Measurements from ENCODE around the gene BMPR2. TPM values are rescaled to one million over a fixed set of nuclear protein-coding genes. Genes with fewer than 3 reads are reported as not detected.

Gene BMPR2
- total and polyA plus RNA-seq, 2 of the 8 experiments (the other 6 are each of a cell fraction or from before 2014, with no cell fraction given), result 5.5 to 19.8 TPM

DNA sequence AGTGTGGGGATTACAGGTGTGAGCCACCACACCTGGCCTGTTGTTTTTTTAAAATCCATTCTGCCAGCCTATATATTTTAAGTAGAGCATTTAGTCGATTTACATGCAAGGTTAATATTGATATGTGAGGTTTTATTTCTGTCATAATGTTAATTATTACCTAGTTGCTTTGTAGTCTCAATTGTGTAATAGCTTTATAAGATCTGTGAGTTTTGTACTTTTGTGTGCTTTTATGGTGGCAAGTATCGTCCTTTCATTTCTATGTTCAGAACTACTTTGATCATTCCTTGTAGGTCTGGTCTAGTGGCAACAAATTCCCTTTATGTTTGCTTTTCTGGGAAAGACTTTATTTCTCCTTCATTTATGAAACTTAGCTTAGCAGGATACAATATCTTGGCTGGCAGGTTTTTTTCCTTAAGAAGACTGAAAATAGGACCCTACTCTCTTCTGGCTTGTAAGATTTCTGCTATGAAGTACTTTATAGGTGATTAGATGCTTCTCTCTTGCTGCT, 207.6 kb downstream of the BMPR2 start:
- H3K18ac ChIP-seq (ENCODE audit: extremely low read depth, low read length), result no peak overlapping the region
- no peak overlapping the region for H2BK15ac ChIP-seq (ENCODE audit: low read length)
- no peak overlapping the region for H2BK5ac ChIP-seq (ENCODE audit: low read depth, low read length)
- no peak overlapping the region for H3K23ac ChIP-seq (ENCODE audit: insufficient read length)
- H3K79me2 ChIP-seq (ENCODE audit: control insufficient read depth in 1 of 2, insufficient read depth in 2 of 2, low read length in 2 of 2), result no peaks in the 10 kb centered on the region
- no peak overlapping the region for H4K91ac ChIP-seq (replicated peaks; ENCODE audit: insufficient read length, low read length)
- H3K9me3 ChIP-seq (ENCODE audit: insufficient read depth in 2 of 2, low read depth in 1 of 2, low read length in 1 of 2), result no peaks in the 10 kb centered on the region
- H3K27me3 ChIP-seq (replicated peaks in 1 of 4; ENCODE audit: control insufficient read depth in 3 of 4, extremely low read depth in 1 of 4, insufficient read depth in 3 of 4, low read length in 3 of 4), result no peaks in the 10 kb centered on the region
- no peak overlapping the region for H4K8ac ChIP-seq (ENCODE audit: extremely low read depth, insufficient read depth, low read length)
- H2BK120ac ChIP-seq (replicated peaks; ENCODE audit: low read depth, low read length), result no peak overlapping the region
- no peaks in the 10 kb centered on the region for H3K23me2 ChIP-seq (ENCODE audit: low read depth, low read length)
- no peak overlapping the region for H2BK20ac ChIP-seq (ENCODE audit: low read length)
- H4K20me1 ChIP-seq (replicated peaks in 1 of 2; ENCODE audit: control insufficient read depth in 1 of 2, insufficient read depth in 2 of 2, low read length in 2 of 2), result no peaks in the 10 kb centered on the region
- no peak for DNase-seq (ENCODE audit: low read depth in 1 of 2, low spot score in 2 of 2)
- H3K4me1 ChIP-seq (replicated peaks in 1 of 4; ENCODE audit: control insufficient read depth in 3 of 4, insufficient read depth in 4 of 4, low read length in 3 of 4), result peaks cover 0 to under 1% (median under 1%) of the 10 kb centered on the region in 4 experiments; a peak in 2 of 7 replicates
- ChIA-PET POLR2A (ENCODE audit: partially characterized antibody) (no interaction called here), CTCF (ENCODE audit: partially characterized antibody) (interaction anchor here (1.4 kb wide), 1 partner anchor 8 kb away, joined by 5 read pairs; no protein-coding TSS in a partner anchor)
- H3K36me3 ChIP-seq (ENCODE audit: control insufficient read depth in 2 of 4, insufficient read depth in 4 of 4, low read length in 3 of 4), result no peaks in the 10 kb centered on the region
- TF ChIP-seq CHD2 (IDR thresholded peaks at IDR 0.05; ENCODE audit: low read length) (no peak), SIN3A (conservative IDR thresholded peaks at IDR 0.05 in 1 of 2, IDR thresholded peaks at IDR 0.05 in 1 of 2; ENCODE audit: low read depth in 1 of 2, low read length in 2 of 2) (no peak), SIX5 (IDR thresholded peaks at IDR 0.05; ENCODE audit: low read depth, low read length) (no peak), POU5F1 (IDR thresholded peaks at IDR 0.05; ENCODE audit: low read depth, low read length) (no peak), BCL11A (IDR thresholded peaks at IDR 0.05; ENCODE audit: low read depth in 2 of 2, low read length in 2 of 2) (no peak)
- no peak overlapping the region for H3K4me2 ChIP-seq (ENCODE audit: insufficient read depth in 1 of 2, low read depth in 2 of 2, low read length in 2 of 2)
- no peak overlapping the region for H3K4ac ChIP-seq (replicated peaks; ENCODE audit: insufficient read length, low read depth, low read length)
- H3K56ac ChIP-seq (replicated peaks; ENCODE audit: insufficient read length, low read depth, low read length), result no peak overlapping the region
- 86% methylated on average over 2 of the region's 2 CpGs; no CpG with 5 or more reads in 1 of the 2 experiments for WGBS, 2 experiments (ENCODE audit: extremely low coverage in 1 of 2, insufficient coverage in 1 of 2, insufficient read length in 1 of 2, insufficient replicate concordance in 2 of 2, low coverage in 1 of 2, low lambda C conversion rate in 2 of 2, missing lambda C conversion rate in 1 of 2)
- H3K4me3 ChIP-seq (ENCODE audit: extremely low read depth in 1 of 4, insufficient read depth in 2 of 4, low read depth in 3 of 4, low read length in 4 of 4), result no peak overlapping the region
- H3K27ac ChIP-seq (ENCODE audit: low read depth, low read length), result no peak overlapping the region
- H2BK12ac ChIP-seq (ENCODE audit: low read depth, low read length), result no peak overlapping the region
- H3K9ac ChIP-seq (replicated peaks in 1 of 4; ENCODE audit: extremely low read depth in 1 of 4, low read depth in 3 of 4, low read length in 3 of 4), result no peak overlapping the region
- H2AFZ ChIP-seq (ENCODE audit: low read length), result no peak overlapping the region
- no peak overlapping the region for H2AK5ac ChIP-seq (ENCODE audit: low read depth, low read length)
- no peak overlapping the region for H3K14ac ChIP-seq (ENCODE audit: insufficient read length)
- no peak for FAIRE-seq
- H3K79me1 ChIP-seq (ENCODE audit: low read depth, low read length), result no peaks in the 10 kb centered on the region
- no peak overlapping the region for H4K5ac ChIP-seq (ENCODE audit: insufficient read length, low read depth, low read length)
